Spleen (tissue), 11 donors: ENCODE data around the gene RNF31. TPM values are rescaled to one million over a fixed set of nuclear protein-coding genes. Genes with fewer than 3 reads are reported as not detected.
A peak's percentile ranks its signal among the peaks of the same experiment; 100 is the strongest.

Experiments
- DNase-seq: peaks from one replicate; pipeline ENCODE4 v3.0.0-alpha.2; 2020
- H3K27ac ChIP-seq, 8 donors: fragments of 200-600 bp; sonication (generic) in 7 of 8; 1 replicate in 4 of 8; 2 replicates in 4 of 8; pipeline versions ENCODE4 v1.5.0 to v1.8.0; 2016 to 2021; ENCODE audit warnings: inconsistent platforms in 4 of 8, mild to moderate bottlenecking in 4 of 8, moderate library complexity in 1 of 8
- H3K27me3 ChIP-seq, 7 donors: fragments of 200-600 bp; sonication (generic) in 6 of 7; replicated peaks in 1 of 7; 1 replicate in 4 of 7; 2 replicates in 3 of 7; pipeline versions ENCODE4 v1.5.0 to v1.8.0; 2016 to 2021; ENCODE audit warnings: inconsistent platforms in 3 of 7, mild to moderate bottlenecking in 1 of 7
- H3K36me3 ChIP-seq, 6 donors: fragments of 200-600 bp; sonication (generic) in 5 of 6; 1 replicate in 4 of 6; 2 replicates in 2 of 6; pipeline versions ENCODE4 v1.5.0 to v1.8.0; 2016 to 2021; ENCODE audit warnings: inconsistent platforms in 2 of 6
- H3K4me1 ChIP-seq, 6 donors: fragments of 200-600 bp; sonication (generic) in 5 of 6; 1 replicate in 3 of 6; 2 replicates in 3 of 6; pipeline versions ENCODE4 v1.5.0 to v1.8.0; 2016 to 2021; ENCODE audit warnings: inconsistent platforms in 3 of 6
- H3K4me3 ChIP-seq, 8 donors: fragments of 200-600 bp; sonication (generic) in 7 of 8; 1 replicate in 4 of 8; 2 replicates in 4 of 8; pipeline versions ENCODE4 v1.5.0 to v1.8.0; 2016 to 2021; ENCODE audit warnings: inconsistent platforms in 4 of 8, mild to moderate bottlenecking in 4 of 8, moderate library complexity in 2 of 8
- H3K9me3 ChIP-seq, 8 donors: fragments of 200-600 bp; sonication (generic) in 7 of 8; 1 replicate in 4 of 8; 2 replicates in 4 of 8; pipeline versions ENCODE4 v1.5.0 to v1.8.0; 2016 to 2021; ENCODE audit warnings: inconsistent platforms in 4 of 8
- CTCF ChIP-seq, 11 experiments: fragments of 200-600 bp in 7 of 11; fragments of 450-650 bp in 4 of 11; sonication (generic) in 4 of 11; IDR thresholded peaks in 8 of 11; conservative IDR thresholded peaks in 3 of 11; 1 replicate in 7 of 11; 2 replicates in 4 of 11; pipeline versions ENCODE4 v1.4.0 to v1.8.0; 2016 to 2021; ENCODE audit warnings: antibody characterized with exemption in 11 of 11, inconsistent platforms in 4 of 11, mild to moderate bottlenecking in 1 of 11
- POLR2A ChIP-seq, 3 donors: fragments of 450-650 bp; IDR thresholded peaks; one replicate each; pipeline ENCODE4 v1.5.1; 2017; ENCODE audit warnings: antibody characterized with exemption in 3 of 3, mild to moderate bottlenecking in 1 of 3
- POLR2AphosphoS5 ChIP-seq, 3 donors: sonication (generic); formaldehyde crosslinking; IDR thresholded peaks; one replicate each; pipeline ENCODE4 v1.5.1; 2017; ENCODE audit warnings: antibody characterized with exemption in 3 of 3
- WGBS, 5 donors: extraction: QIAGEN DNeasy Blood & Tissue Kit in 3 of 5; methylation state at CpG; one replicate each; pipeline versions ENCODE4 v1.1.5 to v1.1.7; 2013 to 2018; 5-methylcytosine and 5-hydroxymethylcytosine counted together
- intact Hi-C: fragments of 100-400 bp; cut with DNase I; formaldehyde crosslinking; loops from one replicate; pipeline ENCODE4 v1.15.0; 2023; ENCODE audit warnings: low total_unique reads
- polyA plus RNA-seq, 3 donors: library from polyadenylated mRNA; stranded (reverse); fragments of 200-250 nt; gene quantifications; one replicate each; pipeline ENCODE4 v1.2.1, GENCODE V29; 2013
- total RNA-seq, 7 donors: library from RNA; depleted of rRNA in 3 of 7; stranded (reverse); fragments of >200 nt in 3 of 7; fragmentation: NEBNext Ultra II Directional in 4 of 7; extraction: Animal tissue kit (Norgen Biotek cat#: 25700) in 4 of 7; gene quantifications; one replicate each; pipeline versions ENCODE4 v1.1.0 to v1.2.1, GENCODE V29; 2016 to 2021
- donor health status: healthy with polysubstance abuse.
- donor health status: DM: no; HTN: no; CAD: no; lungs with moderate emphysema.
- donor health status: DM: no; HTN: no; CAD: no.
- donor health status: Bipolar disorder and iron deficiency.
- donor health status: healthy.
- donor health status: DM: no; HTN: no; CAD: no.
- donor health status: DM: yes; HTN: yes; CAD: no.

RNF31 gene
- total and polyA plus RNA-seq, 10 donors, result 56.5 to 148 (median 103) TPM

DNA sequence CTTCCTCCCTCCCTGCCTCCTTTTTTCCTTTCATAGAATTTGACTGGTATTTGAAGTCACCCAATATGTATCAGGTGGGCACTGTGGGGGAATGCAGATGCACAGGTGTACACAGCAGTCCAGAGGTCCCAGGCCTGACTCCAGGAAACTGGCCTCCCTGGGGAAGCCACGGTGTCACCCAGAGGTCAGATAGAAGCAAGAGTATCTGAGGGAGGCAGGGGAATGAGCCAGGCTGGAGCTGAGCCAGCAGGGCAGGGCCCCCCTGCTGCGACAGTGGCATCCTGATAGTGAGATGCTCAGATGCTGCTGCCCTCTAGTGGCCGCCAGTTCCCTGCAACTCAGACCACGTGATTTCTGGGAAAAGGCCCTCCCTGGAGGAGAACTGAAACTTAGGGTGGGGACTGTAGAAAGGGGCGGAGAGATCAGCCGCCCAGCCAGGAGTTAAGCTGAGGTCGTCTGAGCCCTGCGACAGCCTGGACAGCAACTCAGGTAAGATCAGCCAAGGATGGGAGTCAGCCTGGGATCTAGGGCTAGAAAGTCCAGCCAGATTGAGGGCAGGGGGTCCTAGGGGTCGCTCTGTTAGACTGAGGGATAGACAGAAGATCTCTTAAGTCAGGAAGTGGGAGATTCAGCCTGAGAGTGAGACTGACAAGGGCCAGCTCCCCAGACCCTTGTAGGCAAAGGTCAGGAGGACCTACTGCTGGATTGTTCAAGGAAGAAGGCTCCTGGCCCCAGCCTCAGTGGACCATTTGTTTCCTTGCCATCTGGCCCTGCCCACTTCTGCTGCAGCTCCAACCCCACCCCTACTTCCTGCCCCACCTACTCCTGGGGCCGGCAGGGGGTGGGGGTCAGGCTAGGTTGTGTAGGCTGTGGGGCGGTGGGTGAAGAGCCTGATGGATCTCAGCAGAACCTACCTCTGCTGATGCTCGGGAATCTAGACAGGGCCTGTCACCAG, 13.8 kb downstream of the RNF31 start, which contains the start of gene IRF9:
TSS of gene IRF9 (plus strand) at position 416 of the 955 bp plus-strand sequence. CDS start 880 bp downstream, outside the sequence.
- peaks cover 31 to 87% (median 69%) of the 10 kb centered on the region in 6 donors for H3K4me1 ChIP-seq
- intact Hi-C loops, result no loop called here
- H3K9me3 ChIP-seq, result no peaks in the 10 kb centered on the region
- H3K27me3 ChIP-seq, result no peaks in the 10 kb centered on the region
- DNase-seq, result peak; percentile 98
- 0 to 2% (median 0%) methylated on average over 11 to 12 of the region's 12 CpGs for WGBS, 5 donors
- peaks cover 26 to 91% (median 76%) of the 10 kb centered on the region in 6 donors for H3K36me3 ChIP-seq
- peak within 1 kb of the TSS; percentile 92 to 99 (median 97) for H3K27ac ChIP-seq
- TF ChIP-seq CTCF (IDR thresholded peaks at IDR 0.05 in 8 of 11, conservative IDR thresholded peaks at IDR 0.05 in 3 of 11), result peak; percentile 92 to 100 (median 98)
- peak; percentile 91 to 97 (median 94) for TF ChIP-seq POLR2AphosphoS5 (IDR thresholded peaks at IDR 0.05)
- peak in 1 of 3 donors; percentile 69 for TF ChIP-seq POLR2A (IDR thresholded peaks at IDR 0.05)
- peak within 1 kb of the TSS; percentile 67 to 96 (median 78) for H3K4me3 ChIP-seq

DNA sequence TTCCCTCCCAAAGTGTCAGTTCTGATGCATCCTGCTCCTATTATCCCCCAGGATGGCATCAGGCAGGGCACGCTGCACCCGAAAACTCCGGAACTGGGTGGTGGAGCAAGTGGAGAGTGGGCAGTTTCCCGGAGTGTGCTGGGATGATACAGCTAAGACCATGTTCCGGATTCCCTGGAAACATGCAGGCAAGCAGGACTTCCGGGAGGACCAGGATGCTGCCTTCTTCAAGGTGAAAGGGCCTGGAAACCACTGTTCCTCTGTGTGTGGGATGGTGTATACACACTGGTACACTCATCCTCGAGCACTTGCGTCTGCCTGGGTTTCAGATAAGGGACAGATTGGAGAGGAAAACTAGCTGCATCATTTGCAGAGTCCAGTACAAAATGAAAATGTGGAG, 14.8 kb downstream of the RNF31 start:
- Histone ChIP-seq H3K27ac (peak overlapping the region; percentile 92 to 99 (median 97)), H3K4me1 (peaks cover 31 to 87% (median 69%) of the 10 kb centered on the region in 6 donors), H3K4me3 (peak overlapping the region; percentile 67 to 96 (median 78)), H3K36me3 (peaks cover 30 to 91% (median 77%) of the 10 kb centered on the region in 6 donors), H3K9me3 (no peaks in the 10 kb centered on the region), H3K27me3 (no peaks in the 10 kb centered on the region)
- intact Hi-C loops, result no loop called here
- no peak for DNase-seq
- 24 to 55% (median 44%) methylated on average over 6 to 8 of the region's 8 CpGs for WGBS, 5 donors
- TF ChIP-seq CTCF (IDR thresholded peaks at IDR 0.05 in 8 of 11, conservative IDR thresholded peaks at IDR 0.05 in 3 of 11), result no peak
- no peak for TF ChIP-seq POLR2AphosphoS5 (IDR thresholded peaks at IDR 0.05)
- no peak for TF ChIP-seq POLR2A (IDR thresholded peaks at IDR 0.05)

- DNase-seq, result peak; percentile 71
- peaks cover 31 to 83% (median 67%) of the 10 kb centered on the region in 6 donors for H3K4me1 ChIP-seq
- TF ChIP-seq POLR2AphosphoS5 (IDR thresholded peaks at IDR 0.05) (no peak), CTCF (IDR thresholded peaks at IDR 0.05 in 8 of 11, conservative IDR thresholded peaks at IDR 0.05 in 3 of 11) (no peak), POLR2A (IDR thresholded peaks at IDR 0.05) (no peak)
- no peak overlapping the region for H3K4me3 ChIP-seq
- peaks cover 30 to 91% (median 75%) of the 10 kb centered on the region in 6 donors for H3K36me3 ChIP-seq
- H3K27me3 ChIP-seq, result no peaks in the 10 kb centered on the region
- H3K27ac ChIP-seq, result peak overlapping the region in 7 of 8 donors; percentile 13 to 99 (median 95)
- H3K9me3 ChIP-seq, result no peaks in the 10 kb centered on the region
- intact Hi-C loops, result no loop called here
- WGBS, 5 donors, result 92 to 96% (median 94%) methylated on average over 11 to 14 of the region's 14 CpGs
These were observed 17.3 kb downstream of the RNF31 start for GRCh38 chr14:24164518-24164991.
